ENCODE data around the gene KIAA1586. TPM values are rescaled to one million over a fixed set of nuclear protein-coding genes. Genes with fewer than 3 reads are reported as not detected.
"Not testable (repeated sequence)": the region's sequence is repeated elsewhere in the genome, so short reads cannot be mapped to it uniquely, and the experiment has no call there.

Gene KIAA1586
- total RNA-seq, 1 experiment from 2014 or later, result 8.6 TPM

GRCh38 chr6:57087916-57088315 lies 41.4 kb downstream of the KIAA1586 start:
- TF ChIP-seq EZH2 (IDR thresholded peaks at IDR 0.05; ENCODE audit: low read depth) (no peak), CTCF (conservative IDR thresholded peaks at IDR 0.05) (no peak)
- Histone ChIP-seq H4K20me1 (ENCODE audit: insufficient read depth) (peaks cover 11% of the 10 kb centered on the region), H3K36me3 (ENCODE audit: low read depth) (peaks cover 14% of the 10 kb centered on the region), H3F3A (ENCODE audit: insufficient read depth, low read depth) (0 out of 2 replicates have a peak, but pooled peaks cover under 1% of the 10 kb centered on the region), H3K27ac (no peak overlapping the region), H3K4me1 (replicated peaks; ENCODE audit: insufficient read depth) (peaks cover 17% of the 10 kb centered on the region), H3K4me2 (no peak overlapping the region), H2AFZ (no peak overlapping the region), H3K27me3 (ENCODE audit: insufficient read depth, low read depth) (no peaks in the 10 kb centered on the region), H3K4me3 (no peak overlapping the region), H3K9me3 (ENCODE audit: insufficient read depth, low read depth) (no peaks in the 10 kb centered on the region), H3K9me2 (ENCODE audit: insufficient read depth) (no peaks in the 10 kb centered on the region), H3K79me2 (ENCODE audit: low read depth) (peaks cover 17% of the 10 kb centered on the region)
- no TSS peak for BruUV-seq (replicated peaks)
- intact Hi-C loops (cut with micrococcal nuclease; ENCODE audit: unreplicated experiment), result no loop called here
- CTCF ChIA-PET, result no interaction called here
- no peak for DNase-seq
- POLR2A ChIA-PET (ENCODE audit: unreplicated experiment), result no interaction called here

- Histone ChIP-seq H3K4me2 (peak overlapping the region; percentile 75), H3F3A (ENCODE audit: insufficient read depth, low read depth) (0 out of 2 replicates have a peak, but pooled peaks cover 6% of the 10 kb centered on the region), H3K4me3 (peak overlapping the region; percentile 52; the same call in 1 of the 2 replicates), H3K79me2 (ENCODE audit: low read depth) (peaks cover 29% of the 10 kb centered on the region), H3K4me1 (replicated peaks; ENCODE audit: insufficient read depth) (peaks cover 17% of the 10 kb centered on the region), H4K20me1 (ENCODE audit: insufficient read depth) (peaks cover 20% of the 10 kb centered on the region), H3K9me2 (ENCODE audit: insufficient read depth) (no peaks in the 10 kb centered on the region), H3K27me3 (ENCODE audit: insufficient read depth, low read depth) (no peaks in the 10 kb centered on the region), H3K9me3 (ENCODE audit: insufficient read depth, low read depth) (no peaks in the 10 kb centered on the region), H3K36me3 (ENCODE audit: low read depth) (peaks cover 19% of the 10 kb centered on the region), H2AFZ (peak overlapping the region; percentile 76), H3K27ac (no peak overlapping the region)
- intact Hi-C loops (cut with micrococcal nuclease; ENCODE audit: unreplicated experiment), result loop anchor here (1.0 kb wide), 1 partner anchor 83 kb away; the partner anchor contains the start of gene BAG2
- CTCF ChIA-PET, result no interaction called here
- no TSS peak for BruUV-seq (replicated peaks)
- DNase-seq, result no peak
- no peak for TF ChIP-seq CTCF (conservative IDR thresholded peaks at IDR 0.05)
- no peak for TF ChIP-seq EZH2 (IDR thresholded peaks at IDR 0.05; ENCODE audit: low read depth)
- POLR2A ChIA-PET (ENCODE audit: unreplicated experiment), result interaction anchor here (0.6 kb wide), 2 partner anchors 132 to 134 kb away, joined by 5 to 8 read pairs; partner anchors contain the start of gene BEND6
These were observed 42.8 kb downstream of the KIAA1586 start for GRCh38 chr6:57089265-57089664.

GRCh38 chr6:57089687-57090457 lies 43.4 kb downstream of the KIAA1586 start, which contains the start of gene ZNF451:
ZNF451 (plus strand) TSS chr6:57090188; CDS start chr6:57090254, 66 bp downstream.
- no peaks in the 10 kb centered on the region for H3K27me3 ChIP-seq (ENCODE audit: insufficient read depth, low read depth)
- DNase-seq, result peak; percentile 89 to 97
- 0 out of 2 replicates have a peak, but pooled peaks cover 6% of the 10 kb centered on the region for H3F3A ChIP-seq (ENCODE audit: insufficient read depth, low read depth)
- peaks cover 22% of the 10 kb centered on the region for H4K20me1 ChIP-seq (ENCODE audit: insufficient read depth)
- CTCF ChIA-PET, result no interaction called here
- POLR2A ChIA-PET (ENCODE audit: unreplicated experiment), result interaction anchor here (0.6 kb wide), 2 partner anchors 133 to 135 kb away, joined by 5 to 8 read pairs; partner anchors contain the start of gene BEND6
- TF ChIP-seq EZH2 (IDR thresholded peaks at IDR 0.05; ENCODE audit: low read depth) (no peak), CTCF (conservative IDR thresholded peaks at IDR 0.05) (no peak)
- no peaks in the 10 kb centered on the region for H3K9me3 ChIP-seq (ENCODE audit: insufficient read depth, low read depth)
- H2AFZ ChIP-seq, result peak within 1 kb of the TSS; percentile 76
- H3K4me2 ChIP-seq, result peak within 1 kb of the TSS; percentile 75
- peaks cover 34% of the 10 kb centered on the region for H3K79me2 ChIP-seq (ENCODE audit: low read depth)
- peaks cover 17% of the 10 kb centered on the region for H3K4me1 ChIP-seq (replicated peaks; ENCODE audit: insufficient read depth)
- no peaks in the 10 kb centered on the region for H3K9me2 ChIP-seq (ENCODE audit: insufficient read depth)
- intact Hi-C loops (cut with micrococcal nuclease; ENCODE audit: unreplicated experiment), result loop anchor here (1.0 kb wide), 2 partner anchors 82 to 136 kb away; partner anchors contain the start of gene BAG2
- no TSS peak for BruUV-seq (replicated peaks)
- H3K27ac ChIP-seq, result no peak within 1 kb of the TSS
- H3K4me3 ChIP-seq, result peak within 1 kb of the TSS; percentile 52; the same call in 1 of the 2 replicates
- peaks cover 21% of the 10 kb centered on the region for H3K36me3 ChIP-seq (ENCODE audit: low read depth)

GRCh38 chr6:57090458-57091067 lies 44.1 kb downstream of the KIAA1586 start:
- intact Hi-C loops (cut with micrococcal nuclease; ENCODE audit: unreplicated experiment), result loop anchor here (1.0 kb wide), 1 partner anchor 136 kb away; no protein-coding TSS in a partner anchor
- CTCF ChIA-PET; BruUV-seq (replicated peaks); H3K9me3 ChIP-seq (ENCODE audit: insufficient read depth, low read depth); H3K9me2 ChIP-seq (ENCODE audit: insufficient read depth); H2AFZ ChIP-seq; DNase-seq; H3K27me3 ChIP-seq (ENCODE audit: insufficient read depth, low read depth); H3K4me3 ChIP-seq; H3F3A ChIP-seq (ENCODE audit: insufficient read depth, low read depth); H3K27ac ChIP-seq; POLR2A ChIA-PET (ENCODE audit: unreplicated experiment); H3K4me2 ChIP-seq: not testable (repeated sequence)
- peaks cover 41% of the 10 kb centered on the region for H3K79me2 ChIP-seq (ENCODE audit: low read depth)
- H4K20me1 ChIP-seq (ENCODE audit: insufficient read depth), result peaks cover 24% of the 10 kb centered on the region
- peaks cover 26% of the 10 kb centered on the region for H3K36me3 ChIP-seq (ENCODE audit: low read depth)
- H3K4me1 ChIP-seq (replicated peaks; ENCODE audit: insufficient read depth), result peaks cover 17% of the 10 kb centered on the region
